ENCODE data around the gene RNF151.

RNF151 gene

DNA sequence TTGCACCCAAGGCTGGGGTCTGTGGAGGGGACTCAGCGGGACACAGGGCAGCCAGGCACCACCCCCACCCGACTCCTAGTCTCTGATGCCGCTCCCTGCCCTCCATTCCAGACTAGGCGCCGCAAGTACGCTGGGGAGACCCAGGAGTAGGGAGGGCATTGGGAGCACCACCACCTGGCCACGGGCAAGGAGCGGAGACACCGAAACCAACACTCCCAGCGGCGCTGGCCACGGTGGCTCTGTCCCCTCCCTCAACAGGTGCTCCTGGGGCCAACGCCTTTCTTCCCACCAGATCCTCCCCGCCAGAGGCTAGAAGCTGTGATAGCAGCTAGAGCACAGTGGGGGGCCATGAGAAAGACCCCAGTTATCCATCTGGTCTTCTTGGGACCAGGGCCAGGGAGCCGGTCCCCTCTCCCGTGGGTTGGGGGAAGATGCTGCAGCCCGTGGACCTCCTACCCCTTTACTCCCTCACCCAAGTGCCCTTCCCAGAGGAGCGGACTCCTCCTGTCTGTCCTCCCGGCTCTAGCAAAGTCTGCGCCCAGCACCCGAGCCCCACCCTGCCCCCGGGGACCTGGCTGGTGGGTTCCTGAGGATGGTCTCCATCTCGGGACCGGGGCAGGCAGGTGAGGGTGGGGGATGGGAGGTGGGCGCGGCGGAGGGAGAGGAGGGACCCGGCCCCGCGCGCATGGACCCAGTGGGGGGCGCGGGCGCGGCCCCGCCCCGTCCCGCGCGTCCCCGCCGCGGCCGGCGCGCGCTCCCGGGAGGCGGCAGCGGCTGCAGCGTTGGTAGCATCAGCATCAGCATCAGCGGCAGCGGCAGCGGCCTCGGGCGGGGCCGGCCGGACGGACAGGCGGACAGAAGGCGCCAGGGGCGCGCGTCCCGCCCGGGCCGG, 22.8 kb downstream of the RNF151 start, which contains the start of gene SYNGR3:
TSS of gene SYNGR3 (plus strand) at position 762 of the 892 bp plus-strand sequence. CDS start 133 bp downstream, outside the sequence.
- H3K79me1 ChIP-seq (replicated peaks; ENCODE audit: low read length, poor library complexity, severe bottlenecking), result peaks cover 20% of the 10 kb centered on the region
- H2BK15ac ChIP-seq (ENCODE audit: low read depth, poor library complexity, severe bottlenecking), result no peak within 1 kb of the TSS
- peaks cover 27 to 34% of the 10 kb centered on the region in 2 experiments for H3K27me3 ChIP-seq (ENCODE audit: control insufficient read depth in 1 of 2, insufficient read depth in 1 of 2, low read length in 2 of 2)
- no peak within 1 kb of the TSS for H4K8ac ChIP-seq (ENCODE audit: low read length)
- H3K4me3 ChIP-seq (ENCODE audit: insufficient read depth in 1 of 2, low read depth in 1 of 2, low read length in 2 of 2), result peak within 1 kb of the TSS in 1 of 2 experiments; percentile 31
- no peak within 1 kb of the TSS for H3K14ac ChIP-seq (ENCODE audit: low read length in 2 of 2)
- WGBS, result 23% methylated on average over 33 of the region's 67 CpGs
- no peaks in the 10 kb centered on the region for H3K9me3 ChIP-seq (ENCODE audit: control insufficient read depth, low read length)
- H3K23ac ChIP-seq (ENCODE audit: low read length in 2 of 2), result peak within 1 kb of the TSS in 1 of 2 experiments; percentile 56
- H3K4ac ChIP-seq (ENCODE audit: low read depth in 1 of 2, low read length in 2 of 2), result no peak within 1 kb of the TSS
- no peak within 1 kb of the TSS for H2BK5ac ChIP-seq (ENCODE audit: low read depth, low read length, poor library complexity, severe bottlenecking)
- peaks cover 18 to 32% of the 10 kb centered on the region in 2 experiments for H3K36me3 ChIP-seq (ENCODE audit: control insufficient read depth in 1 of 2, insufficient read depth in 2 of 2, low read depth in 1 of 2, low read length in 2 of 2)
- H2AK5ac ChIP-seq (ENCODE audit: low read length, severe bottlenecking), result no peak within 1 kb of the TSS
- H2BK12ac ChIP-seq (ENCODE audit: low read length in 2 of 2), result peak within 1 kb of the TSS in 1 of 2 experiments; percentile 45
- H3K4me2 ChIP-seq (ENCODE audit: low read length, poor library complexity, severe bottlenecking), result peak within 1 kb of the TSS; percentile 63
- H4K91ac ChIP-seq (ENCODE audit: low read length), result peak within 1 kb of the TSS; percentile 22
- DNase-seq, result no peak
- H2AFZ ChIP-seq (ENCODE audit: low read depth, low read length), result no peak within 1 kb of the TSS
- H3K27ac ChIP-seq (ENCODE audit: low read length, poor library complexity, severe bottlenecking), result no peak within 1 kb of the TSS
- no peak within 1 kb of the TSS for H2BK120ac ChIP-seq (ENCODE audit: low read depth, low read length)
- H3K18ac ChIP-seq (ENCODE audit: low read depth in 1 of 2, low read length in 2 of 2), result no peak within 1 kb of the TSS
- peaks cover 49% of the 10 kb centered on the region for H3K4me1 ChIP-seq (ENCODE audit: control insufficient read depth, insufficient read depth, low read depth, low read length)
- H3K9ac ChIP-seq (ENCODE audit: low read length), result no peak within 1 kb of the TSS

GRCh38 chr16:1990101-1990350, 23.4 kb downstream of the RNF151 start:
- Histone ChIP-seq H3K18ac (ENCODE audit: low read depth in 1 of 2, low read length in 2 of 2) (no peak overlapping the region), H2AK5ac (ENCODE audit: low read length, severe bottlenecking) (no peak overlapping the region), H4K91ac (ENCODE audit: low read length) (no peak overlapping the region), H2BK12ac (ENCODE audit: low read length in 2 of 2) (no peak overlapping the region), H2BK15ac (ENCODE audit: low read depth, poor library complexity, severe bottlenecking) (no peak overlapping the region), H3K4ac (ENCODE audit: low read depth in 1 of 2, low read length in 2 of 2) (no peak overlapping the region), H3K36me3 (ENCODE audit: control insufficient read depth in 1 of 2, insufficient read depth in 2 of 2, low read depth in 1 of 2, low read length in 2 of 2) (peaks cover 18 to 32% of the 10 kb centered on the region in 2 experiments), H3K23ac (ENCODE audit: low read length in 2 of 2) (no peak overlapping the region), H3K79me1 (replicated peaks; ENCODE audit: low read length, poor library complexity, severe bottlenecking) (peaks cover 20% of the 10 kb centered on the region), H3K4me2 (ENCODE audit: low read length, poor library complexity, severe bottlenecking) (peak overlapping the region; percentile 63), H3K27ac (ENCODE audit: low read length, poor library complexity, severe bottlenecking) (no peak overlapping the region), H4K8ac (ENCODE audit: low read length) (no peak overlapping the region), H3K9me3 (ENCODE audit: control insufficient read depth, low read length) (no peaks in the 10 kb centered on the region), H3K27me3 (ENCODE audit: control insufficient read depth in 1 of 2, insufficient read depth in 1 of 2, low read length in 2 of 2) (peaks cover 27 to 34% of the 10 kb centered on the region in 2 experiments), H3K14ac (ENCODE audit: low read length in 2 of 2) (no peak overlapping the region), H3K4me1 (ENCODE audit: control insufficient read depth, insufficient read depth, low read depth, low read length) (peaks cover 47% of the 10 kb centered on the region), H3K9ac (ENCODE audit: low read length) (no peak overlapping the region), H2BK120ac (ENCODE audit: low read depth, low read length) (no peak overlapping the region), H2AFZ (ENCODE audit: low read depth, low read length) (no peak overlapping the region), H2BK5ac (ENCODE audit: low read depth, low read length, poor library complexity, severe bottlenecking) (no peak overlapping the region), H3K4me3 (ENCODE audit: insufficient read depth in 1 of 2, low read depth in 1 of 2, low read length in 2 of 2) (peak overlapping the region in 1 of 2 experiments; percentile 31)
- no peak for DNase-seq
- WGBS, result no CpG with 5 or more reads among the region's 25 CpGs

GRCh38 chr16:1990351-1991134, 23.9 kb downstream of the RNF151 start:
- no peak for DNase-seq
- Histone ChIP-seq H3K27me3 (ENCODE audit: control insufficient read depth in 1 of 2, insufficient read depth in 1 of 2, low read length in 2 of 2) (peaks cover 27 to 34% of the 10 kb centered on the region in 2 experiments), H2BK15ac (ENCODE audit: low read depth, poor library complexity, severe bottlenecking) (no peak overlapping the region), H3K4me3 (ENCODE audit: insufficient read depth in 1 of 2, low read depth in 1 of 2, low read length in 2 of 2) (peak overlapping the region in 1 of 2 experiments; percentile 15), H2BK5ac (ENCODE audit: low read depth, low read length, poor library complexity, severe bottlenecking) (no peak overlapping the region), H3K36me3 (ENCODE audit: control insufficient read depth in 1 of 2, insufficient read depth in 2 of 2, low read depth in 1 of 2, low read length in 2 of 2) (peaks cover 22 to 29% of the 10 kb centered on the region in 2 experiments), H3K4me2 (ENCODE audit: low read length, poor library complexity, severe bottlenecking) (peak overlapping the region; percentile 63), H3K9me3 (ENCODE audit: control insufficient read depth, low read length) (no peaks in the 10 kb centered on the region), H3K14ac (ENCODE audit: low read length in 2 of 2) (no peak overlapping the region), H3K18ac (ENCODE audit: low read depth in 1 of 2, low read length in 2 of 2) (no peak overlapping the region), H4K91ac (ENCODE audit: low read length) (peak overlapping the region; percentile 22), H3K4me1 (ENCODE audit: control insufficient read depth, insufficient read depth, low read depth, low read length) (peaks cover 41% of the 10 kb centered on the region), H2AFZ (ENCODE audit: low read depth, low read length) (no peak overlapping the region), H4K8ac (ENCODE audit: low read length) (no peak overlapping the region), H2BK120ac (ENCODE audit: low read depth, low read length) (no peak overlapping the region), H2AK5ac (ENCODE audit: low read length, severe bottlenecking) (no peak overlapping the region), H3K27ac (ENCODE audit: low read length, poor library complexity, severe bottlenecking) (no peak overlapping the region), H2BK12ac (ENCODE audit: low read length in 2 of 2) (peak overlapping the region in 1 of 2 experiments; percentile 45), H3K23ac (ENCODE audit: low read length in 2 of 2) (peak overlapping the region in 1 of 2 experiments; percentile 56), H3K79me1 (replicated peaks; ENCODE audit: low read length, poor library complexity, severe bottlenecking) (peaks cover 14% of the 10 kb centered on the region), H3K4ac (ENCODE audit: low read depth in 1 of 2, low read length in 2 of 2) (no peak overlapping the region), H3K9ac (ENCODE audit: low read length) (no peak overlapping the region)
- 6% methylated on average over 26 of the region's 50 CpGs for WGBS

GRCh38 chr16:1991135-1991551, 24.5 kb downstream of the RNF151 start:
- no peak overlapping the region for H3K18ac ChIP-seq (ENCODE audit: low read depth in 1 of 2, low read length in 2 of 2)
- H3K4ac ChIP-seq (ENCODE audit: low read depth in 1 of 2, low read length in 2 of 2), result no peak overlapping the region
- H2BK5ac ChIP-seq (ENCODE audit: low read depth, low read length, poor library complexity, severe bottlenecking), result no peak overlapping the region
- no peak overlapping the region for H2AK5ac ChIP-seq (ENCODE audit: low read length, severe bottlenecking)
- no peak overlapping the region for H3K23ac ChIP-seq (ENCODE audit: low read length in 2 of 2)
- H3K27ac ChIP-seq (ENCODE audit: low read length, poor library complexity, severe bottlenecking), result no peak overlapping the region
- H2BK12ac ChIP-seq (ENCODE audit: low read length in 2 of 2), result no peak overlapping the region
- no peak overlapping the region for H4K8ac ChIP-seq (ENCODE audit: low read length)
- no peak overlapping the region for H3K9ac ChIP-seq (ENCODE audit: low read length)
- H3K4me1 ChIP-seq (ENCODE audit: control insufficient read depth, insufficient read depth, low read depth, low read length), result peaks cover 39% of the 10 kb centered on the region
- peak overlapping the region in 1 of 2 experiments; percentile 14 for H3K4me3 ChIP-seq (ENCODE audit: insufficient read depth in 1 of 2, low read depth in 1 of 2, low read length in 2 of 2)
- no peak overlapping the region for H2BK120ac ChIP-seq (ENCODE audit: low read depth, low read length)
- no peak overlapping the region for H3K14ac ChIP-seq (ENCODE audit: low read length in 2 of 2)
- no peak overlapping the region for H3K4me2 ChIP-seq (ENCODE audit: low read length, poor library complexity, severe bottlenecking)
- H2AFZ ChIP-seq (ENCODE audit: low read depth, low read length), result no peak overlapping the region
- H3K36me3 ChIP-seq (ENCODE audit: control insufficient read depth in 1 of 2, insufficient read depth in 2 of 2, low read depth in 1 of 2, low read length in 2 of 2), result peaks cover 20 to 23% of the 10 kb centered on the region in 2 experiments
- H3K9me3 ChIP-seq (ENCODE audit: control insufficient read depth, low read length), result no peaks in the 10 kb centered on the region
- H3K79me1 ChIP-seq (replicated peaks; ENCODE audit: low read length, poor library complexity, severe bottlenecking), result peaks cover 8% of the 10 kb centered on the region
- peaks cover 27 to 34% of the 10 kb centered on the region in 2 experiments for H3K27me3 ChIP-seq (ENCODE audit: control insufficient read depth in 1 of 2, insufficient read depth in 1 of 2, low read length in 2 of 2)
- peak overlapping the region; percentile 22 for H4K91ac ChIP-seq (ENCODE audit: low read length)
- DNase-seq, result no peak
- WGBS, result 19% methylated on average over 18 of the region's 18 CpGs
- H2BK15ac ChIP-seq (ENCODE audit: low read depth, poor library complexity, severe bottlenecking), result no peak overlapping the region

Data from mesenchymal stem cell (in vitro differentiated cells and primary cell).